GM18517 (cell line): ENCODE results near the gene ZNF726.
"Not testable (repeated sequence)": the region's sequence is repeated elsewhere in the genome, so short reads cannot be mapped to it uniquely, and the experiment has no call there.

Experiments used
- ATAC-seq: cut with Tn5 transposase; IDR thresholded peaks from one replicate; pipeline ENCODE4 v1.9.1; 2021; ENCODE audit warnings: mild to moderate bottlenecking, moderate library complexity; ENCODE audit not compliant: unreplicated experiment

Gene ZNF726

GRCh38 chr19:23914402-23915286, at the start of gene ZNF726:
ZNF726 (plus strand) TSS chr19:23914886; CDS start chr19:23914995, 109 bp downstream.
- ATAC-seq = peak; percentile 98

GRCh38 chr19:23867895-23868294, 46.8 kb upstream of the ZNF726 start:
- no peak for ATAC-seq

DNA sequence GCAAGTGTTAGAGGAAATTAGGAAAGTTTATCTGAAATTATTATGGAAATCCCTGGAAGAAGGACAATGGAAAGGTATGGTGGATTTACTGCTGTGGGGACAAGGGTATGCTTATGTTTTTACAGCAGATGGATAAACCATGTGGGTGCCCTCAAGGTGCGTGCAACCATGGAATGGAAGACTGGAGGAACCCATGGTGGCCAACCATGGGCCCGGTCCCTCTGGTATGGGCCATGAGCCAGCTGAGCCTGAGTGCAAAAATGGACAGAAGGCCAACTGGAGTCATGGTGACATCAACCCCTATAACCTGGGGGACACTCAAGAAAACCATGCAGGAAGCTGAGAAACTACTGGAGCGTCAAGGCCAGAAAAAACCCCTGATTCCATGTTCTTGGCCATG, 46.1 kb upstream of the ZNF726 start:
- ATAC-seq = no peak

GRCh38 chr19:23872282-23872919, 42.3 kb upstream of the ZNF726 start:
- ATAC-seq = no peak

GRCh38 chr19:23876261-23876660, 38.4 kb upstream of the ZNF726 start:
- no peak for ATAC-seq

DNA sequence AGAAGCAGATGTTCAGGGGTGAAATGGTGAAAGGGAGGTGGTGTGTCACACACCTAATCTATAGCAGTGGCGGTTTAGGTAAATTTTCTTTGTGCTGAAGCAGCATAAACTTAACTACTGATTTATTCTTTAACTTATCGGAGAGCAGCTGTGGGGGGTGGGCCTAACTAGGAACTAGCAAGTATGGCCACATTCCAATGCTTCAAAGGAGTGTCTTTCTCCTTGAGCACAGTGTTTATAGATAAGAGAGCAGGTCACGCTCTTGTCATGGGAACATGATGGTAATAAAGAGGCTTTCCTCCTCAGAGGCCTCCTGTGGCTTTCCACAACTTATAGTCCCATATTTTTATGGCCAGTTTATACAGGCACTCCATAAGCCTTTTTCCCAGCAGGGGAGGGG, 37.9 kb upstream of the ZNF726 start:
- ATAC-seq = not testable (repeated sequence)

DNA sequence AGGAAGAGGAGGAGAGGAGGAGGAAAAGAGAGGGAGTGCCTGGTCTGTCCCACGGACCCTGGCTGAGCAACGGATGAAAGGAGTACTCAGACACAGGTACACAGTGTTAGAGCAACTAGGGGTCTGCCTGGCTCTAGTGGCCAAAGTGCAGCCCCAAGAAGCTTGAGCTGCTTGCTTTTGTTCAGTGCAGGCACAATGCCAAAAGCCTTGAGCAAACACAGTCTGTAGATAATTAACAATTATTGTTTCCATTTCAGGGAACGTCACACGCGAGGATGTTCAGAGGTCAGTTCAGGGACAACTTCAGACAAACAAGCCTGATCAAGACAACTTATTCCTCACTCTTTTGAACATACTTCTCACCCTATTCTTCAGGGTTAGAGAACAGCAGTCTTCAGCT, 32.2 kb upstream of the ZNF726 start:
- ATAC-seq = no peak

- no peak for ATAC-seq
These were observed 30.3 kb upstream of the ZNF726 start for GRCh38 chr19:23884363-23884762.

DNA sequence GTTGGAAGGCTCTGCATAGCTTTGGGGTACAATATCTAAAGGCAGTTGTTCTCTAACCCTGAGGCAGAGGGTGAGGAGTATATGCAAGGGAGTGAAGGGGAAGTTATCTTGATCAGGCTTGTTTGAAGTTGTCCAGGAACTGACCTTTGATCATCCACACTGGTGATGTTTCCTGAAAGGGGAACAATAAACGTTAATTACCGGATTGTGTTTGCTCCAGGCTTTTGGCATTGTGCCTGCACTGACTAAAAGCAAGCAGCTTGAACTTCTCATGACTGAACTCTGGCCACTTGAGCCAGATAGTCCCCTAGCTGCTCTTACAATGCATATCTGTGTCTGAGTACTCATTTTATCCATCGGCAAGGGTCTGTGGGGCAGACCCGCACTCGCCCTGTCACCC, 27.0 kb upstream of the ZNF726 start:
- ATAC-seq = no peak

GRCh38 chr19:23896096-23896495, 18.6 kb upstream of the ZNF726 start:
- not testable (repeated sequence) for ATAC-seq

- no peak for ATAC-seq
These were observed 17.8 kb upstream of the ZNF726 start for GRCh38 chr19:23896912-23897311.

GRCh38 chr19:23901360-23901759, 13.3 kb upstream of the ZNF726 start:
- ATAC-seq = no peak

GRCh38 chr19:23904406-23904805, 10.3 kb upstream of the ZNF726 start:
- no peak for ATAC-seq

DNA sequence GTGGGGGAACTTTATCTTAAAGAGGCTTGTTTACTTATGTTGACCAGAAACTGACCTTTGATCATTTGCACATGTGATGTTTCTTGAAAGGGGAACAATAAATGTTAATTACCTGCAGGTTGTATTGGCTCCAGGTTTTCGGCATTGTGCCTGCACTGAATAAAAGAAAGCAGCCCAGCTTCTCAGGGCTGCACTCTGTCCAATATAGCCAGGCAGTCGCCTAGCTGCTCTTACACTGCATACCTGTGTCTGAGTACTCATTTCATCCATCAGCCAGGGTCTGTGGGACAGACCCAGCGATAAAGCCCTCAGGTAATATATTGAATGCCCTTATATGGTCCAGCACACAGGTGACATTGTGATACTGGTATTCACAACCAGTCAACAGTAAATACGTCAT, 8.9 kb upstream of the ZNF726 start:
- ATAC-seq = no peak

GRCh38 chr19:23906835-23907234, 7.9 kb upstream of the ZNF726 start:
- ATAC-seq = no peak

- ATAC-seq = no peak
These were observed 6.5 kb upstream of the ZNF726 start for GRCh38 chr19:23908165-23908564.

- no peak for ATAC-seq
These were observed 5.5 kb upstream of the ZNF726 start for GRCh38 chr19:23909222-23909621.

DNA sequence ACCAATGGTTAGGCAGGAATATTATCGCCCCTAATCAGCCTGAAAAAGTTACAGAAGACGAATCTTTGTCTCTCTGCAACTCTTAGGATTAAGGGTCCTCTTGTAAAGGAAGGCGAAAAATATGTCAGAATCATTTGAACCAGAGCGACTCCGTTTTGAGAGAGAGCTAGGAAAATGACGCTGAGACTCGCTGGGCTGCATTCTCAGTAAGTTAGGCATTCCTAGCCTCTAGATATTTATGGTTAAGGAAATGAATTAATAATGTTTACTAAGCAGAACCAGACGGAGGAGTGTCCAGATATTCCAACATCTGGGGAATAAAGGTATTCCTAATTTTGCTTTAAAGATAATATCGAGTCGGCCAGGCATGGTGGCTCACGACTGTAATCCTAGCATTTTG, 755 bp upstream of the ZNF726 start:
- no peak for ATAC-seq

- ATAC-seq = no peak
These were observed 2.3 kb downstream of the ZNF726 start for GRCh38 chr19:23916991-23917390.

DNA sequence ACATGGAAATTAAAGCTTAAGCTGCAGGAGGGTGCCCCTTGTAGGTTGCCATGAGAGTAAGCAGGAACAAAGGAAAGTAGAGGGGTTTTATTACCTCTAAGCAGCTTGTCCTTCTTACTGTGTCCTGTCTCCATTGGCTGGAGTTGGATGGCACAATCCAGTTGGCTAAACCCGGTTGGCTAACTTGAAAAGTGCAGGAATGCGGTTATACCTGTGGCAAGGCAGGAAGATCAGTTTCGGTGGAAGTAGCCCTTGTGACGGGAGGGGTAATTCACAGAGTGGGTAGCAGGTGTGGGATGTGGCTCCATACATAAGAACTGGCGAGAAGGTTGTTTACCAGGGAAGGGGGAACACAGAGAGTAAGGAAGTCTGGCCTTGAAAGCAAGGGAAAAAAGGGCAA, 3.2 kb downstream of the ZNF726 start:
- no peak for ATAC-seq

DNA sequence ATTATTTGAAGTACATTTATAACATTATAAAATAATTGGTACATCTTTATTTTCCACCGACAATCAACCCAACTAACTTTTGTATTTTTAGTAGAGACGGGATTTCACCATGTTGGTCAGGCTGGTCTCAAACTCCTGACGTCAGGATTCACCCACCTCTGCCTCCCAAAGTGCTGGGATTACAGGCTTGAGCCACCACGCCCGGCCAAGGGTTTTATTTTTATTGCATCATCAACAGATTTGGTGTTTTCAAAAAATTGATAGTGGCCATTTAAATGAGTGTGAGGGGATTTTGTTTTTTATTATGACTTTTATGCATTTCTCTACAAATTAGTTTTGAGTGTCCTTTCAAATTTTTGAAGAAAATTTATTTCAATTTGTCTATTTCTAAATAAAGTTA, 10.6 kb downstream of the ZNF726 start:
- no peak for ATAC-seq

- no peak for ATAC-seq
These were observed 18.2 kb downstream of the ZNF726 start for GRCh38 chr19:23932878-23933277.
